ENCODE data around the gene FGG. TPM values are rescaled to one million over a fixed set of nuclear protein-coding genes. Genes with fewer than 3 reads are reported as not detected.

Gene FGG
- total and polyA plus RNA-seq, 2 of the 13 experiments (the other 11 are each of a cell fraction or from before 2014, with no cell fraction given), result 1,037 to 2,423 TPM

GRCh38 chr4:154584259-154584658, 28.2 kb downstream of the FGG start (continued):
- no peak for TF ChIP-seq ZHX2 (IDR thresholded peaks at IDR 0.05; ENCODE audit: low read depth)
- no peak for TF ChIP-seq ZHX2 (CRISPR knock-in tag; IDR thresholded peaks at IDR 0.05; ENCODE audit: borderline replicate concordance)
- TF ChIP-seq PAXIP1 (CRISPR knock-in tag; conservative IDR thresholded peaks at IDR 0.05), result 0 out of 2 replicates have a peak, but pooled peaks have one; percentile 9
- 0 out of 2 replicates have a peak, but pooled peaks have one; percentile 51 for TF ChIP-seq IRX3 (CRISPR knock-in tag; IDR thresholded peaks at IDR 0.05; ENCODE audit: borderline replicate concordance, low read depth)
- TF ChIP-seq HNRNPH1 (optimal IDR thresholded peaks at IDR 0.05; ENCODE audit: low read depth, low read length), result peak; percentile 45
- no peak for TF ChIP-seq NONO (IDR thresholded peaks at IDR 0.05)
- 0 out of 2 replicates have a peak, but pooled peaks have one; percentile 24 for TF ChIP-seq NONO (CRISPR knock-in tag; conservative IDR thresholded peaks at IDR 0.05)
- TF ChIP-seq ZNF800 (CRISPR knock-in tag; IDR thresholded peaks at IDR 0.05), result no peak
- TF ChIP-seq RBM22 (optimal IDR thresholded peaks at IDR 0.05; ENCODE audit: low read length), result peak; percentile 91
- peak; percentile 59 for TF ChIP-seq POLR2AphosphoS5 (IDR thresholded peaks at IDR 0.05; ENCODE audit: low read depth, low read length)
- TF ChIP-seq TEAD3 (CRISPR knock-in tag; optimal IDR thresholded peaks at IDR 0.05; ENCODE audit: borderline replicate concordance), result peak; percentile 27
- no peak for TF ChIP-seq ZNF282 (IDR thresholded peaks at IDR 0.05; ENCODE audit: partially characterized antibody)
- TF ChIP-seq ZSCAN5A (CRISPR knock-in tag; IDR thresholded peaks at IDR 0.05; ENCODE audit: borderline replicate concordance), result 0 out of 2 replicates have a peak, but pooled peaks have one; percentile 37

Measured in HepG2 (cell line).